ENCODE results near the gene SYT2.

SYT2 gene

GRCh38 chr1:202578001-202578504 lies 132.2 kb downstream of the SYT2 start:
- Histone ChIP-seq H3K4me1 (peaks cover 23% of the 10 kb centered on the region), H3K9ac (no peak overlapping the region), H4K20me1 (no peaks in the 10 kb centered on the region), H3K9me3 (no peaks in the 10 kb centered on the region), H3K36me3 (peaks cover 16% of the 10 kb centered on the region; the same call in 1 of the 2 replicates), H3K4me2 (no peak overlapping the region), H3K4me3 (no peak overlapping the region), H3K27me3 (no peaks in the 10 kb centered on the region), H3K27ac (no peak overlapping the region)
- no peak for TF ChIP-seq Cebpa-rat (IDR thresholded peaks at IDR 0.05)

DNA sequence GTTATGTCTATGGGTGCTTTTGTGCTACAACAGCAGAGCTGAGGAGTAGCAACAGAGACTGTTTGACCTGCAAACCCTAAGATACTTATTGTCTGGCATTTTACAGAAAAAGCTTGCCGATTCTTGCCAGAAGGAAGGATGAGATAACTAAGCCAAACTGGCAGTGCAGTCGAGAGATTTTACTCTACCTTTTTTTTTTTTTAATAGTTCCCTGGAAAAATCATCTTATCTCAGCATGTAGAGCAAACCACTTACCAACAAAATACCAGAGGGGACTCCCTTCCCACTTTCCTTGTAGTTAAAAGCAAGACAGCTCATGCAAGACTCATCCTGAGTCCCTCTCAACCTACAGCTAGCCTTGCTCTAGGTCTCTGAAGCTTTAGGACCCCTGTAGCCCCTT lies 132.9 kb downstream of the SYT2 start:
- no peaks in the 10 kb centered on the region for H4K20me1 ChIP-seq
- H3K27ac ChIP-seq: no peak overlapping the region
- no peak overlapping the region for H3K9ac ChIP-seq
- H3K27me3 ChIP-seq: no peaks in the 10 kb centered on the region
- no peak overlapping the region for H3K4me3 ChIP-seq
- H3K4me1 ChIP-seq: peaks cover 23% of the 10 kb centered on the region
- peaks cover 16% of the 10 kb centered on the region; the same call in 1 of the 2 replicates for H3K36me3 ChIP-seq
- TF ChIP-seq Cebpa-rat (IDR thresholded peaks at IDR 0.05): no peak
- H3K4me2 ChIP-seq: no peak overlapping the region
- H3K9me3 ChIP-seq: no peaks in the 10 kb centered on the region

GRCh38 chr1:202576816-202577215 lies 133.4 kb downstream of the SYT2 start:
- no peak for TF ChIP-seq Cebpa-rat (IDR thresholded peaks at IDR 0.05)
- Histone ChIP-seq H3K27me3 (no peaks in the 10 kb centered on the region), H3K9me3 (no peaks in the 10 kb centered on the region), H4K20me1 (no peaks in the 10 kb centered on the region), H3K27ac (no peak overlapping the region), H3K36me3 (peaks cover 16% of the 10 kb centered on the region; the same call in 1 of the 2 replicates), H3K4me3 (no peak overlapping the region), H3K9ac (no peak overlapping the region), H3K4me1 (peaks cover 23% of the 10 kb centered on the region), H3K4me2 (no peak overlapping the region)

- no peak overlapping the region for H3K4me3 ChIP-seq
- H4K20me1 ChIP-seq: no peaks in the 10 kb centered on the region
- H3K9ac ChIP-seq: no peak overlapping the region
- peaks cover 10% of the 10 kb centered on the region; the same call in 1 of the 2 replicates for H3K36me3 ChIP-seq
- no peaks in the 10 kb centered on the region for H3K9me3 ChIP-seq
- no peaks in the 10 kb centered on the region for H3K27me3 ChIP-seq
- H3K4me2 ChIP-seq: no peak overlapping the region
- H3K27ac ChIP-seq: no peak overlapping the region
- peaks cover 16% of the 10 kb centered on the region for H3K4me1 ChIP-seq
- no peak for TF ChIP-seq Cebpa-rat (IDR thresholded peaks at IDR 0.05)
These were observed 134.2 kb downstream of the SYT2 start for GRCh38 chr1:202575918-202576653.

DNA sequence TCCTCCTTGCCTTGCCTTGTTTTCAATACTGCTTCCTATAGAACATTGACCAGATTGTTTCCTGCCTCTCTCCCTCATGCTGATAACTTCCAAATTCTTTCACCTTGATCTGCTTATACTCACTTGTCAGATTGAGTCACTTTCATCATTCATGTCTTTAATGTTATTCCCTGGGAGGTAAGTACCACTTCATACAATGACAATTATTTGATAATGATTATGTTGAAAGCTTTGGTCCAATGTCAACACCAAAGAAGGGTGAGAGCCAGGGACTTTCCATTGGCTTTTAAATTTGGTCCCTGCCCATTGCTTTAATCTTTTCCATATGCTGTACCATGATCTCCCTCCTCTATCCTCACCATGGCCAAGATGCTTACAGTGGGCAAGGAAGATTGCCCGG lies 137.4 kb downstream of the SYT2 start:
- peaks cover 10% of the 10 kb centered on the region; the same call in 1 of the 2 replicates for H3K36me3 ChIP-seq
- no peaks in the 10 kb centered on the region for H3K4me1 ChIP-seq
- no peak for TF ChIP-seq Cebpa-rat (IDR thresholded peaks at IDR 0.05)
- no peak overlapping the region for H3K4me3 ChIP-seq
- no peak overlapping the region for H3K27ac ChIP-seq
- no peak overlapping the region for H3K9ac ChIP-seq
- H3K4me2 ChIP-seq: no peak overlapping the region
- H3K27me3 ChIP-seq: no peaks in the 10 kb centered on the region
- H3K9me3 ChIP-seq: no peaks in the 10 kb centered on the region
- no peaks in the 10 kb centered on the region for H4K20me1 ChIP-seq

DNA sequence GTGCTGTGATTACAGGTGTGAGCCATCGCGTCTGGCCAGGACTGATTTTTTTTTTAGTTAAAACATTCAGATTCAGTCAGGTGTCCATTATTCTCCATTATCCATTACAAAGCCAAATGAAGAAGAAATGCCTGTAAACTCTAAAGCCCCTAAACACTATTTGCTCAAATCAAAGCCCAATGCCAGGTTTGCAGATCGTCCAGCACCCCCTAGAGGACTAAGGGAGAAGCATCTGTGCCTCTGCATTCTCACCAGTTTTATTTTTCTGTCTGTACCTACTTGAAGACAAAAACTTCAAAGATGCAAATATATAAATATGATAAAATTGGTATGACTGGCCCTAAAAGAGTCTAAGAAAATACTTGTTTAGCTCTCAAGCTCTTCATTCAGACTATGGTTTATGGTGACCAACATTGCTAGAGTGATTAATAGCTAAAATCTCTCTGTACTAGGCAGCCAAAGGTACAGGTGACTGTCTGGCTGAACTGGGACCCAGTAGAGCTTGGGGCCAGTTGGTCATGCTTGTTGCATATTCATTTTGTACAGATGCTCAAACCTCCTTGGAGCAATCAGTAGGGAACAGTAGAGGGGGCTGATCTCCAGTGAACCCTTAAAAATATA lies 138.4 kb downstream of the SYT2 start:
- H3K27me3 ChIP-seq: no peaks in the 10 kb centered on the region
- no peaks in the 10 kb centered on the region for H3K9me3 ChIP-seq
- no peaks in the 10 kb centered on the region for H4K20me1 ChIP-seq
- H3K4me3 ChIP-seq: no peak overlapping the region
- no peak for TF ChIP-seq Cebpa-rat (IDR thresholded peaks at IDR 0.05)
- no peak overlapping the region for H3K9ac ChIP-seq
- H3K36me3 ChIP-seq: peaks cover 10% of the 10 kb centered on the region; the same call in 1 of the 2 replicates
- no peak overlapping the region for H3K27ac ChIP-seq
- no peaks in the 10 kb centered on the region for H3K4me1 ChIP-seq
- no peak overlapping the region for H3K4me2 ChIP-seq

DNA sequence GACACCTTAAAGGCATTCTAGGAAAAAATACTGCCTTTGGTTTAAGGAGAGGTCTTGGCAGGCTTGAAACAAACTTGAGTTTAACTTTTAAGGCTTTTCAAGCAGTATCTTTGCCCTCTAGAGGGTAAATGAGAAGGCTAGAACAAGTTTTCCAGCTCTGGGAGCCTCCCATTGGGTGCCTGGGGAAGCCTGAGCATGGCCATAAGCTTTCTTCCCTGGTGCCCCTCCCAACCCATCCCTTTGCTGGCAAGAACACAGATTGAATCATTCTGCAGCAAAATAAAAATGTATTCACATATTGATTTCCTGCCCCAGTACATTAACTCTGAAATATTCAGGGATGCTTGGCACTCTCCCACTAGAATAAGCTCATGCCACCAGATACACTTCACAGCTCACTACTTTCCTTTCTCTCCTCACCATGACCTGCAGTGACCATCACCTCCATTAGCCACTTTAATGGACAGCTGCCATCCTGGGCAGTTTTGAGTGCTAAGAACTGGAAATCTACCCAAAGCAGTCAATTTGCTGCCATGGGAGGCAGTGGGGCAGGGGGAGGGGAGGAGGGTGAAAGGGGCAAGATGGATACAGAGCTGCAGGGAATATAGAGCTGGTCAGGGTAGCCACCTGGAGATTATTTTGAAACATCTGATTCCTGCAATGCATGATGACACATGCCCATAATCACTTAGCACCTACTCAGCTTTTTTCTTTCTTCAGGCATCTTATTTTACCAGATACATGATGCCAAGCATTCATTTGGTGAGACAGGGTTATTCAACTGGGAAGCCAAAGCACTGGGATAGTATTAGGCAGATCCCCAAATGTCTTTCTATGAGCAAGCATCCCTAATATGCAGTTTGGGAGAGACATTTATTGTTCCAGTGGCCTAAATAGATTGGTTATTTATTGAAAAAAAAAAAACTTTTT lies 140.6 kb downstream of the SYT2 start:
- Histone ChIP-seq H3K9me3 (no peaks in the 10 kb centered on the region), H3K9ac (no peak overlapping the region), H3K36me3 (peaks cover 8% of the 10 kb centered on the region; the same call in 1 of the 2 replicates), H4K20me1 (no peaks in the 10 kb centered on the region), H3K27me3 (no peaks in the 10 kb centered on the region), H3K4me2 (no peak overlapping the region), H3K4me3 (no peak overlapping the region), H3K27ac (no peak overlapping the region), H3K4me1 (peaks cover 14% of the 10 kb centered on the region)
- no peak for TF ChIP-seq Cebpa-rat (IDR thresholded peaks at IDR 0.05)

- H3K4me3 ChIP-seq: no peak overlapping the region
- H3K27me3 ChIP-seq: no peaks in the 10 kb centered on the region
- H3K36me3 ChIP-seq: peaks cover 12% of the 10 kb centered on the region; the same call in 1 of the 2 replicates
- H3K9ac ChIP-seq: no peak overlapping the region
- TF ChIP-seq Cebpa-rat (IDR thresholded peaks at IDR 0.05): no peak
- H3K4me1 ChIP-seq: peaks cover 14% of the 10 kb centered on the region
- H3K27ac ChIP-seq: no peak overlapping the region
- H3K9me3 ChIP-seq: no peaks in the 10 kb centered on the region
- H3K4me2 ChIP-seq: no peak overlapping the region
- no peaks in the 10 kb centered on the region for H4K20me1 ChIP-seq
These were observed 141.4 kb downstream of the SYT2 start for GRCh38 chr1:202568826-202569225.

DNA sequence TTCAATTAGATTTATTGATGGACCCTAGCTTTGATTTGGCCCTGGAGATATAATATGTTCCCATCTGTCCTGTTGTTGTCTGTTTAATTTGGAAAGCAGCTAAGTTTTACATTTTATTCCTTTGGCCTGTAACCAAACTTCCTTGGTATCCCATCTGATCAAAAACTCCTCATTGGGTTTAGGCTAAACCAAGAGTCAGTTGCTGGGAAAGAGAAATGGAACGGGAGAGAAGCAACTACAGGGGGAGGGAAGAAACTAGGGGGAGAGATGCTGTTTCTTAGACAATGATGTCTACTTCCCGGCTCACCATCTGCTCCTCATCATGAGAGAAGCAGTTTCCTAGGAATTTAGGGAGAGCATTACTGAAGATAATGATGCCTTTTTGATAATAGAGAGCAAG lies 141.8 kb downstream of the SYT2 start:
- H3K27ac ChIP-seq: no peak overlapping the region
- no peak overlapping the region for H3K9ac ChIP-seq
- H3K36me3 ChIP-seq: peaks cover 14% of the 10 kb centered on the region; the same call in 1 of the 2 replicates
- no peak overlapping the region for H3K4me3 ChIP-seq
- no peak overlapping the region for H3K4me2 ChIP-seq
- H3K27me3 ChIP-seq: no peaks in the 10 kb centered on the region
- TF ChIP-seq Cebpa-rat (IDR thresholded peaks at IDR 0.05): no peak
- peaks cover 14% of the 10 kb centered on the region for H3K4me1 ChIP-seq
- H4K20me1 ChIP-seq: no peaks in the 10 kb centered on the region
- H3K9me3 ChIP-seq: no peaks in the 10 kb centered on the region
